WTC11 (cell line): Measurements from ENCODE around the gene CTIF. TPM values are rescaled to one million over a fixed set of nuclear protein-coding genes. Genes with fewer than 3 reads are reported as not detected.

Experiments
- ATAC-seq: fragments of 200-7000 bp; cut with Tn5 transposase; 2 replicates; pipeline ENCODE4 v1.10.0; 2021; ENCODE audit warnings: mild to moderate bottlenecking, moderate library complexity
- CTCF ChIA-PET: fragments of 300-600 bp; sonication (Branson Sonifier 250); formaldehyde crosslinking; loops from one replicate; lab custom pipeline; 2021; ENCODE audit warnings: antibody characterized with exemption; lab: Charles Lee
- POLR2A ChIA-PET: fragments of 350-600 bp; sonication (Branson Sonifier 250); formaldehyde crosslinking; loops from one replicate; lab custom pipeline; 2021; ENCODE audit warnings: antibody characterized with exemption; lab: Charles Lee
- DNase-seq: peaks from one replicate; pipeline ENCODE4 v3.0.0; 2021; ENCODE audit warnings: low spot score
- H3K27ac Mint-ChIP-seq: 2 replicates; pipeline ENCODE4 v1.8.0; 2021; ENCODE audit warnings: mixed read lengths
- H3K27me3 Mint-ChIP-seq: 2 replicates; pipeline ENCODE4 v1.8.0; 2021; ENCODE audit warnings: low read depth, mild to moderate bottlenecking, moderate library complexity, mixed read lengths
- H3K36me3 Mint-ChIP-seq: 2 replicates; pipeline ENCODE4 v1.8.0; 2021; ENCODE audit warnings: mixed read lengths
- H3K4me1 Mint-ChIP-seq: 2 replicates; pipeline ENCODE4 v1.8.0; 2022; ENCODE audit warnings: mixed read lengths
- H3K4me3 Mint-ChIP-seq: 2 replicates; pipeline ENCODE4 v1.8.0; 2021; ENCODE audit warnings: mild to moderate bottlenecking, moderate library complexity, mixed read lengths
- H3K9me3 Mint-ChIP-seq: 2 replicates; pipeline ENCODE4 v1.8.0; 2021; ENCODE audit warnings: mixed read lengths
- ATF1 ChIP-seq: sonication (generic); formaldehyde crosslinking; IDR thresholded peaks from 2 replicates; pipeline ENCODE4 v1.8.1; 2023; ENCODE audit warnings: mild to moderate bottlenecking, moderate library complexity, missing genetic modification reagents
- ESRRA ChIP-seq: sonication (generic); formaldehyde crosslinking; IDR thresholded peaks from 2 replicates; pipeline ENCODE4 v1.8.1; 2022; ENCODE audit warnings: mild to moderate bottlenecking, missing genetic modification reagents, borderline replicate concordance
- FOXK1 ChIP-seq: sonication (generic); formaldehyde crosslinking; IDR thresholded peaks from 2 replicates; pipeline ENCODE4 v1.8.0; 2022; ENCODE audit warnings: mild to moderate bottlenecking, moderate library complexity, missing genetic modification reagents
- GABPB1 ChIP-seq: sonication (generic); formaldehyde crosslinking; IDR thresholded peaks from 2 replicates; pipeline ENCODE4 v1.8.1; 2023; ENCODE audit warnings: mild to moderate bottlenecking, missing genetic modification reagents
- GRHL2 ChIP-seq: fragments of 250-450 bp; sonication (Bioruptor Pico); IDR thresholded peaks from 2 replicates; pipeline ENCODE4 v1.8.0; 2022; ENCODE audit warnings: mild to moderate bottlenecking, moderate library complexity; ENCODE audit not compliant: insufficient replicate concordance, severe bottlenecking
- GTF2I ChIP-seq: fragments of 250-450 bp; sonication (Bioruptor Pico); conservative IDR thresholded peaks from 2 replicates; pipeline ENCODE4 v1.4.0; 2021; ENCODE audit warnings: mild to moderate bottlenecking
- JAZF1 ChIP-seq: fragments of 250-450 bp; sonication (Bioruptor Pico); IDR thresholded peaks from 2 replicates; pipeline ENCODE4 v1.9.0; 2021; ENCODE audit warnings: moderate library complexity, mild to moderate bottlenecking, inconsistent platforms
- NR2C2 ChIP-seq: sonication (generic); formaldehyde crosslinking; IDR thresholded peaks from 2 replicates; pipeline ENCODE4 v1.8.0; 2022; ENCODE audit warnings: mild to moderate bottlenecking, missing genetic modification reagents
- SMAD3 ChIP-seq: sonication (generic); formaldehyde crosslinking; IDR thresholded peaks from 2 replicates; pipeline ENCODE4 v1.8.0; 2022; ENCODE audit warnings: missing genetic modification reagents, mild to moderate bottlenecking, borderline replicate concordance
- SMAD4 ChIP-seq: sonication (generic); formaldehyde crosslinking; IDR thresholded peaks from 2 replicates; pipeline ENCODE4 v1.8.0; 2022; ENCODE audit warnings: mild to moderate bottlenecking, missing genetic modification reagents
- SP1 ChIP-seq: sonication (generic); formaldehyde crosslinking; conservative IDR thresholded peaks from 2 replicates; pipeline ENCODE4 v1.8.1; 2022; ENCODE audit warnings: missing genetic modification reagents
- USF2 ChIP-seq: sonication (generic); formaldehyde crosslinking; IDR thresholded peaks from 2 replicates; pipeline ENCODE4 v1.8.1; 2023; ENCODE audit warnings: mild to moderate bottlenecking, missing genetic modification reagents, moderate library complexity
- ZNF121 ChIP-seq: sonication (generic); formaldehyde crosslinking; IDR thresholded peaks from 2 replicates; pipeline ENCODE4 v1.8.0; 2023; ENCODE audit warnings: missing genetic modification reagents
- ZNF317 ChIP-seq: sonication (generic); formaldehyde crosslinking; IDR thresholded peaks from 2 replicates; pipeline ENCODE4 v1.8.1; 2023; ENCODE audit warnings: low read depth, mild to moderate bottlenecking, moderate library complexity, missing genetic modification reagents, borderline replicate concordance
- ZNF396 ChIP-seq: fragments of 250-450 bp; sonication (Bioruptor Pico); IDR thresholded peaks from 2 replicates; pipeline ENCODE4 v1.8.0; 2021; ENCODE audit warnings: mild to moderate bottlenecking, moderate library complexity, borderline replicate concordance
- ZNF423 ChIP-seq: fragments of 250-450 bp; sonication (Bioruptor Pico); IDR thresholded peaks from 2 replicates; pipeline ENCODE4 v2.1.2; 2022; ENCODE audit warnings: mild to moderate bottlenecking, moderate library complexity
- ZNF512 ChIP-seq: sonication (generic); formaldehyde crosslinking; IDR thresholded peaks from 2 replicates; pipeline ENCODE4 v1.8.1; 2022; ENCODE audit warnings: missing genetic modification reagents, borderline replicate concordance
- total RNA-seq: library from RNA; stranded (reverse); gene quantifications from 3 replicates; pipeline ENCODE4 v1.2.3, GENCODE V29; 2021
- TF ChIP-seq, protein P1 (sequence below): sonication (generic); formaldehyde crosslinking; IDR thresholded peaks from 2 replicates; pipeline ENCODE4 v1.8.1; 2023; ENCODE audit warnings: mild to moderate bottlenecking, missing genetic modification reagents, moderate library complexity
- TF ChIP-seq, protein P2 (sequence below): sonication (generic); formaldehyde crosslinking; IDR thresholded peaks from 2 replicates; pipeline ENCODE4 v1.8.0; 2022; ENCODE audit warnings: mild to moderate bottlenecking, missing genetic modification reagents

CTIF gene
- total RNA-seq, 1 experiment from 2014 or later, result 28.5 TPM

GRCh38 chr18:48624856-48625255 lies 86.0 kb downstream of the CTIF start (continued):
- TF ChIP-seq SMAD4 (CRISPR knock-in tag) (no peak), ZNF396 (no peak), JAZF1 (no peak)
- TF ChIP-seq, protein P1, sequence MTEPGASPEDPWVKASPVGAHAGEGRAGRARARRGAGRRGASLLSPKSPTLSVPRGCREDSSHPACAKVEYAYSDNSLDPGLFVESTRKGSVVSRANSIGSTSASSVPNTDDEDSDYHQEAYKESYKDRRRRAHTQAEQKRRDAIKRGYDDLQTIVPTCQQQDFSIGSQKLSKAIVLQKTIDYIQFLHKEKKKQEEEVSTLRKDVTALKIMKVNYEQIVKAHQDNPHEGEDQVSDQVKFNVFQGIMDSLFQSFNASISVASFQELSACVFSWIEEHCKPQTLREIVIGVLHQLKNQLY (CRISPR knock-in tag), result no peak

- DNase-seq, result no peak
- ATAC-seq, result peak; percentile 29
- Mint-ChIP-seq H3K4me1 (peaks cover 41% of the 10 kb centered on the region), H3K27ac (peak overlapping the region; percentile 38; the same call in 1 of the 2 replicates), H3K27me3 (no peaks in the 10 kb centered on the region), H3K9me3 (no peaks in the 10 kb centered on the region), H3K36me3 (no peaks in the 10 kb centered on the region), H3K4me3 (no peak overlapping the region)
- POLR2A ChIA-PET, result interaction anchor here (0.7 kb wide), 1 partner anchor 30 kb away, joined by 6 read pairs; no protein-coding TSS in a partner anchor
- CTCF ChIA-PET, result interaction anchor here (1.4 kb wide), 1 partner anchor 37 kb away, joined by 4 read pairs; no protein-coding TSS in a partner anchor
- TF ChIP-seq ZNF317 (CRISPR knock-in tag) (0 out of 2 replicates have a peak, but pooled peaks have one; percentile 39), SMAD3 (no peak)
Observed at GRCh38 chr18:48627216-48627615, 88.4 kb downstream of the CTIF start.

GRCh38 chr18:48629730-48630324 lies 91.0 kb downstream of the CTIF start:
- TF ChIP-seq, protein P2, sequence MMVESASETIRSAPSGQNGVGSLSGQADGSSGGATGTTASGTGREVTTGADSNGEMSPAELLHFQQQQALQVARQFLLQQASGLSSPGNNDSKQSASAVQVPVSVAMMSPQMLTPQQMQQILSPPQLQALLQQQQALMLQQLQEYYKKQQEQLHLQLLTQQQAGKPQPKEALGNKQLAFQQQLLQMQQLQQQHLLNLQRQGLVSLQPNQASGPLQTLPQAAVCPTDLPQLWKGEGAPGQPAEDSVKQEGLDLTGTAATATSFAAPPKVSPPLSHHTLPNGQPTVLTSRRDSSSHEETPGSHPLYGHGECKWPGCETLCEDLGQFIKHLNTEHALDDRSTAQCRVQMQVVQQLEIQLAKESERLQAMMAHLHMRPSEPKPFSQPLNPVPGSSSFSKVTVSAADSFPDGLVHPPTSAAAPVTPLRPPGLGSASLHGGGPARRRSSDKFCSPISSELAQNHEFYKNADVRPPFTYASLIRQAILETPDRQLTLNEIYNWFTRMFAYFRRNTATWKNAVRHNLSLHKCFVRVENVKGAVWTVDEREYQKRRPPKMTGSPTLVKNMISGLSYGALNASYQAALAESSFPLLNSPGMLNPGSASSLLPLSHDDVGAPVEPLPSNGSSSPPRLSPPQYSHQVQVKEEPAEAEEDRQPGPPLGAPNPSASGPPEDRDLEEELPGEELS (CRISPR knock-in tag), result no peak
- TF ChIP-seq SP1 (CRISPR knock-in tag) (no peak), NR2C2 (CRISPR knock-in tag) (no peak), GABPB1 (peak; percentile 56; the same call in 1 of the 2 replicates)
- ATAC-seq, result no peak
- Mint-ChIP-seq H3K4me3 (no peak overlapping the region), H3K36me3 (no peaks in the 10 kb centered on the region), H3K27ac (no peak overlapping the region), H3K27me3 (no peaks in the 10 kb centered on the region), H3K4me1 (peaks cover 21% of the 10 kb centered on the region), H3K9me3 (no peaks in the 10 kb centered on the region)
- no peak for DNase-seq
- POLR2A ChIA-PET, result no interaction called here
- CTCF ChIA-PET, result interaction anchor here (1.3 to 2.4 kb wide), 2 partner anchors 10 to 25 kb away, joined by 4 to 9 read pairs; no protein-coding TSS in a partner anchor

DNA sequence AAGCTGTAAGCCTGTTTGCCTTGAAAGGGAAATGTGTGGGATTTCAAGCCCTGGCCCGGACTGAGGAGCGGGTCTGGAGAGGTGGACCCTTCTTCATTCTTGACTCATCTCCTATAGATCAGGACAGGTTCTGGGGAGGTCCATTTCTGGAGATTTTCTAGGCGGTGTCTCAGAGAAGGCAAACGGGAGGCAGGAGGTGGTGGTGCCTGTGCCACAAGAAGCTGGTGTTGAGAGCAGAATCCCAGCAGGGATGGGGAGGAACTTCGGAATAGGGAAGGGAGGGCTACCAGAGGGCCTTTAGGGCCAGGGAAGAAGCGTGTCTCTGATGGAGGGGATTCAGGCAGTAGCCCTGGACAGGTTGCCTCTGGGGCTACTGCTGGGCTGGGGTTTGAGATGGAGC lies 93.0 kb downstream of the CTIF start:
- Mint-ChIP-seq H3K27ac (no peak overlapping the region), H3K4me3 (no peak overlapping the region), H3K36me3 (no peaks in the 10 kb centered on the region), H3K9me3 (no peaks in the 10 kb centered on the region), H3K4me1 (peaks cover 26% of the 10 kb centered on the region), H3K27me3 (no peaks in the 10 kb centered on the region)
- TF ChIP-seq GABPB1, result no peak
- TF ChIP-seq ZNF121 (CRISPR knock-in tag), result no peak
- no peak for TF ChIP-seq ATF1 (CRISPR knock-in tag)
- POLR2A ChIA-PET, result no interaction called here
- ATAC-seq, result no peak
- no peak for DNase-seq
- CTCF ChIA-PET, result interaction anchor here (2.4 kb wide), 1 partner anchor 8 kb away, joined by 9 read pairs; no protein-coding TSS in a partner anchor

- TF ChIP-seq GABPB1 (no peak), SP1 (CRISPR knock-in tag) (no peak), FOXK1 (CRISPR knock-in tag) (no peak), GRHL2 (no peak), ESRRA (CRISPR knock-in tag) (no peak), ZNF512 (CRISPR knock-in tag) (no peak), USF2 (CRISPR knock-in tag) (no peak), GTF2I (no peak), ZNF423 (no peak)
- ATAC-seq (no peak), DNase-seq (no peak)
- no peak overlapping the region for H3K27ac Mint-ChIP-seq
- no peaks in the 10 kb centered on the region for H3K27me3 Mint-ChIP-seq
- no peak overlapping the region for H3K4me3 Mint-ChIP-seq
- no peaks in the 10 kb centered on the region for H3K9me3 Mint-ChIP-seq
- peaks cover 21% of the 10 kb centered on the region for H3K4me1 Mint-ChIP-seq
- ChIA-PET POLR2A (no interaction called here), CTCF (no interaction called here)
- no peaks in the 10 kb centered on the region for H3K36me3 Mint-ChIP-seq
Observed at GRCh38 chr18:48632676-48633257, 93.9 kb downstream of the CTIF start.
